Measurements from ENCODE around the gene MARVELD2.
"Not testable (repeated sequence)": the region's sequence is repeated elsewhere in the genome, so short reads cannot be mapped to it uniquely, and the experiment has no call there.

DNA sequence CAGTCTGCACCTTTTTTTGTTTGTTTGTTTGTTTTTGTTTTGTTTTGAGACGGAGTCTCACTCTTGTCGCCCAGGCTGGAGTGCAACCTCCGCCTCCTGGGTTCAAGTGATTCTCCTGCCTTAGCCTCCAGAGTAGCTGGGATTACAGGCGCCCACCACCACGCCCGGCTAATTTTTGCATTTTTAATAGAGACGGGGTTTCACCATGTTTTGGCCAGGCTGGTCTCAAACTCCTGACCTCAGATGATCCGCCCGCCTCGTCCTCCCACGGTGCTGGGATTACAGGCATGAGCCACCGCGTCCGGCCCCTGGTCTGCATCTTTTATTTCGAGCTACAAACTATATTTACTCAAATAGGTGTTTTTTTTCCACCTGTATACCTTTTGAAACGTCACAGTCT lies 44.6 kb upstream of the MARVELD2 start:
- TF ChIP-seq DMBX1 (CRISPR knock-in tag; IDR thresholded peaks at IDR 0.05; ENCODE audit: borderline replicate concordance); POLR2AphosphoS5 (IDR thresholded peaks at IDR 0.05; ENCODE audit: control insufficient read depth, insufficient read depth, low read depth, low read length); SRSF1 (IDR thresholded peaks at IDR 0.05; ENCODE audit: low read depth, low read length); NR2C2 (CRISPR knock-in tag; IDR thresholded peaks at IDR 0.05); NR2C2 (tag; IDR thresholded peaks at IDR 0.05): not testable (repeated sequence)
- TF ChIP-seq, protein P1, sequence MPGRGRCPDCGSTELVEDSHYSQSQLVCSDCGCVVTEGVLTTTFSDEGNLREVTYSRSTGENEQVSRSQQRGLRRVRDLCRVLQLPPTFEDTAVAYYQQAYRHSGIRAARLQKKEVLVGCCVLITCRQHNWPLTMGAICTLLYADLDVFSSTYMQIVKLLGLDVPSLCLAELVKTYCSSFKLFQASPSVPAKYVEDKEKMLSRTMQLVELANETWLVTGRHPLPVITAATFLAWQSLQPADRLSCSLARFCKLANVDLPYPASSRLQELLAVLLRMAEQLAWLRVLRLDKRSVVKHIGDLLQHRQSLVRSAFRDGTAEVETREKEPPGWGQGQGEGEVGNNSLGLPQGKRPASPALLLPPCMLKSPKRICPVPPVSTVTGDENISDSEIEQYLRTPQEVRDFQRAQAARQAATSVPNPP (IDR thresholded peaks at IDR 0.05; ENCODE audit: borderline replicate concordance, insufficient read depth, insufficient read length), result not testable (repeated sequence)

Measured in K562 (cell line).